A549 (cell line): Measurements from ENCODE around the gene SYNJ1.

Experiments
- TF ChIP-seq, protein P1 (sequence below): IDR thresholded peaks from 2 replicates; pipeline ENCODE4 v1.6.1; 2012
- TF ChIP-seq, protein P2 (sequence below): fragments of >200 bp; sonication (Bioruptor Twin); formaldehyde crosslinking; IDR thresholded peaks from 3 replicates; pipeline ENCODE4 v1.5.1; 2016

DNA sequence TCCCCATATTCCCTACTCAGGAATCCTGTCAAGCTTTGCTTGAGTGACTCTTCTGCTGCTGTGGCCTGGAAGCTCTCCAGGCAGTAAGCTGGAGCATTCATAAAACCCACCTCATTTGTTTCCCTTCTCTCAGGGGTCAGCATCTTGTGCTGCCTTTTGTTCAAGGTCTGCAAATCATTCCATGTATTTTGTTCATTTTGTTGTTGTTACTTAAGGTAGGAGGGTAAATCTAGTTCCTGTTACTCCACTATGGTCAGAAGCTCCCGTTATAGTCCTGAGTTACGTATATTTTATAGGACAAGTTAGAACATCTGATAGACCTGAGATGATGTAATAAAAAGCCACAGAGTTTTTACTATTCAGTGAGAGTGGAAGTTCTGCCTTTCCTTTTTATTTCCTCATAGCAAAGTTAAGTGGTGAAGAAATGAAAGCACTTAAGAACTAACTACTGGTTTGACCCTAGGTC is 9.9 kb downstream of the SYNJ1 start:
- TF ChIP-seq, protein P1, sequence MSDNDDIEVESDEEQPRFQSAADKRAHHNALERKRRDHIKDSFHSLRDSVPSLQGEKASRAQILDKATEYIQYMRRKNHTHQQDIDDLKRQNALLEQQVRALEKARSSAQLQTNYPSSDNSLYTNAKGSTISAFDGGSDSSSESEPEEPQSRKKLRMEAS: no peak
- TF ChIP-seq, protein P2, sequence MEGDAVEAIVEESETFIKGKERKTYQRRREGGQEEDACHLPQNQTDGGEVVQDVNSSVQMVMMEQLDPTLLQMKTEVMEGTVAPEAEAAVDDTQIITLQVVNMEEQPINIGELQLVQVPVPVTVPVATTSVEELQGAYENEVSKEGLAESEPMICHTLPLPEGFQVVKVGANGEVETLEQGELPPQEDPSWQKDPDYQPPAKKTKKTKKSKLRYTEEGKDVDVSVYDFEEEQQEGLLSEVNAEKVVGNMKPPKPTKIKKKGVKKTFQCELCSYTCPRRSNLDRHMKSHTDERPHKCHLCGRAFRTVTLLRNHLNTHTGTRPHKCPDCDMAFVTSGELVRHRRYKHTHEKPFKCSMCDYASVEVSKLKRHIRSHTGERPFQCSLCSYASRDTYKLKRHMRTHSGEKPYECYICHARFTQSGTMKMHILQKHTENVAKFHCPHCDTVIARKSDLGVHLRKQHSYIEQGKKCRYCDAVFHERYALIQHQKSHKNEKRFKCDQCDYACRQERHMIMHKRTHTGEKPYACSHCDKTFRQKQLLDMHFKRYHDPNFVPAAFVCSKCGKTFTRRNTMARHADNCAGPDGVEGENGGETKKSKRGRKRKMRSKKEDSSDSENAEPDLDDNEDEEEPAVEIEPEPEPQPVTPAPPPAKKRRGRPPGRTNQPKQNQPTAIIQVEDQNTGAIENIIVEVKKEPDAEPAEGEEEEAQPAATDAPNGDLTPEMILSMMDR: no peak
